K562 (cell line): Measurements from ENCODE around the gene KCNQ4. TPM values are rescaled to one million over a fixed set of nuclear protein-coding genes. Genes with fewer than 3 reads are reported as not detected.

Source experiments
- BMI1 ChIP-seq: fragments of 150-350 bp; IDR thresholded peaks from 2 replicates; pipeline ENCODE4 v1.6.1; 2014; ENCODE audit warnings: low read length
- BRD9 ChIP-seq: fragments of 450-650 bp; IDR thresholded peaks from 2 replicates; pipeline ENCODE4 v1.6.1; 2018; ENCODE audit warnings: low read depth; ENCODE audit not compliant: partially characterized antibody
- HNRNPLL ChIP-seq: fragments of 200-400 bp; formaldehyde crosslinking; IDR thresholded peaks from 2 replicates; pipeline ENCODE4 v1.6.1; 2017; ENCODE audit warnings: low read length, low read depth, mild to moderate bottlenecking; ENCODE audit not compliant: poor library complexity, severe bottlenecking
- MCM3 ChIP-seq: fragments of 450-650 bp; IDR thresholded peaks from 2 replicates; pipeline ENCODE4 v1.6.1; 2016
- MYBL2 ChIP-seq, 2 experiments: fragments of 450-650 bp in 1 of 2; sonication (generic) in 1 of 2; formaldehyde crosslinking in 1 of 2; IDR thresholded peaks; 2 replicates each; pipeline versions ENCODE4 v1.6.1 to v1.8.1; 2017 to 2022; ENCODE audit warnings: borderline replicate concordance in 1 of 2, inconsistent platforms in 1 of 2, low read depth in 1 of 2, mild to moderate bottlenecking in 1 of 2, missing genetic modification reagents in 1 of 2, moderate library complexity in 1 of 2
- NFATC3 ChIP-seq: fragments of 450-650 bp; IDR thresholded peaks from 2 replicates; pipeline ENCODE4 v1.6.1; 2017; ENCODE audit warnings: mild to moderate bottlenecking
- SMARCB1 ChIP-seq: IDR thresholded peaks from 2 replicates; pipeline ENCODE4 v1.6.1; 2011; ENCODE audit warnings: improper control_type of control experiment, low read depth; ENCODE audit not compliant: insufficient read length
- SNRNP70 ChIP-seq: fragments of 200-400 bp; formaldehyde crosslinking; optimal IDR thresholded peaks from 2 replicates; pipeline ENCODE3; 2017; ENCODE audit warnings: low read depth, low read length
- SOX6 ChIP-seq: fragments of 450-650 bp; IDR thresholded peaks from 2 replicates; pipeline ENCODE4 v1.6.1; 2014; ENCODE audit warnings: mild to moderate bottlenecking
- TSC22D4 ChIP-seq: fragments of 450-650 bp; IDR thresholded peaks from 2 replicates; pipeline ENCODE4 v1.6.1; 2016; ENCODE audit warnings: missing genetic modification characterization, missing biosample characterization, control low read depth
- ZBTB17 ChIP-seq: fragments of 450-650 bp; formaldehyde crosslinking; IDR thresholded peaks from 2 replicates; pipeline ENCODE4 v1.4.0; 2020; ENCODE audit warnings: mild to moderate bottlenecking
- ZNF311 ChIP-seq: fragments of 250-450 bp; sonication (Bioruptor Pico); IDR thresholded peaks from 2 replicates; pipeline ENCODE4 v1.4.0; 2020; ENCODE audit warnings: mild to moderate bottlenecking, moderate library complexity
- polyA plus RNA-seq, 8 experiments: library from polyadenylated mRNA; depleted of rRNA in 4 of 8; stranded (reverse) in 5 of 8; unstranded in 3 of 8; fragments of >200 nt; fragmentation: Nextera tagmentation in 2 of 8; fragmentation: Illumina TruSeq in 1 of 8; extraction: Ambion mirVana in 2 of 8; extraction: Trizol in 1 of 8; gene quantifications; 2 replicates each; pipeline versions ENCODE4 v1.2.1 to v1.2.3, GENCODE V29; 2011 to 2014; ENCODE audit warnings: inconsistent platforms in 1 of 8, missing spikeins in 1 of 8
- total RNA-seq, 7 experiments: library from RNA; depleted of rRNA in 6 of 7; stranded (reverse); fragments of >200 nt in 6 of 7; fragmentation: Illumina TruSeq in 2 of 7; extraction: Trizol in 2 of 7; gene quantifications; 2 replicates each; pipeline versions ENCODE4 v1.2.1 to v1.2.3, GENCODE V29; 2011 to 2021; ENCODE audit warnings: low replicate concordance in 1 of 7
- TF ChIP-seq, protein P1 (sequence below): sonication (generic); formaldehyde crosslinking; IDR thresholded peaks from 2 replicates; pipeline ENCODE4 v1.8.1; 2023; ENCODE audit warnings: mild to moderate bottlenecking, missing genetic modification reagents
- TF ChIP-seq, protein P2 (sequence below): sonication (generic); formaldehyde crosslinking; IDR thresholded peaks from 2 replicates; pipeline ENCODE4 v1.8.0; 2022; ENCODE audit warnings: mild to moderate bottlenecking, missing genetic modification reagents
- TF ChIP-seq, protein P3 (sequence below): fragments of 250-450 bp; sonication (Bioruptor Pico); IDR thresholded peaks from 2 replicates; pipeline ENCODE4 v1.5.0; 2022; ENCODE audit warnings: mild to moderate bottlenecking
- TF ChIP-seq, protein P4 (sequence below): sonication (generic); formaldehyde crosslinking; IDR thresholded peaks from 2 replicates; pipeline ENCODE4 v1.8.0; 2022; ENCODE audit warnings: missing genetic modification reagents, mild to moderate bottlenecking, borderline replicate concordance
- TF ChIP-seq, protein P5 (sequence below): IDR thresholded peaks from 3 replicates; pipeline ENCODE4 v1.6.1; 2011; ENCODE audit warnings: borderline replicate concordance, mild to moderate bottlenecking, moderate library complexity; ENCODE audit not compliant: insufficient read length; ENCODE audit errors: extremely low read depth

KCNQ4 gene
- total and polyA plus RNA-seq, 9 of the 15 experiments (the other 6 are each of a cell fraction or from before 2014, with no cell fraction given) = 0.07 to 4.1 (median 0.79) TPM

DNA sequence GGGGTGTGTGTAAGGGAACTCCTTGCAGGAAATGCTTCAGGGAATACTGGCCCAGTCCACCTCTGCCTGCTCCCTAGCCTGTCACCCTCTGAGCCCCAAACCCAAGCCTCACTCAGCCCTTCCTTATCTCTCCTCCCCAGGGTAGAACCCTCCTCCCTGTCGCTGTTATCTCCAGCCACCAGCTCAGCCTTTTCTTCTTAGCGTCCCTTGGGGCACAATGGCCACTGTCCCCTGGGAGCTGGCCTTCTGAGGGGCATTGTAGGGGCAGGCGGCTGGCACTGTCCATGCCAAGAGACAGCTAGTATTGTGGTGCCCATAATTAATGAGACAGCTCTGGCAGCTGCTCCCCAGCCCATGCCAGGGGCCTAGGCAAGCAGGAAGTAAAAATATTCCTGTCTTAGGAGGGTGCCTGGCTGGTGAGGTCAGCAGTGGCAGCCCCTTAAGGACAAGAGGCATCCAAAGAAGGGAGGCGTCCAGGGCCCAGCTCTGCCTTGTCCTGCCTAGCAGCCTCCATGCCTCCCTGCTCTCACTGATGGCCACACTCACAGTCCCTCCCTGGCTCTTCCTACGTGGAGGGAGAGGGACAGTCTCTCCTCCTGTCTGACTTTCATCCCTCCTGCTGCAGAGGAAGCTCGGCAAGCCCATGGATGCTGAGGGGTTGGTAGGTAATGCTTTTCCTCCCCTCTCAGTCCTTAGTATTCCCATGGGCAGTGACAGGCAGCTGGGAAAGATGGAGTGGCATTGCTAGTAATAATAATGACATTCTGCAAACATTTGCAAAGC, 37.5 kb downstream of the KCNQ4 start (continued):
- TF ChIP-seq SNRNP70 (no peak), SOX6 (peak; percentile 98), TSC22D4 (tag) (no peak), ZBTB17 (CRISPR knock-in tag) (peak; percentile 80), HNRNPLL (no peak), SMARCB1 (peak; percentile 91), NFATC3 (no peak), BMI1 (no peak), BRD9 (peak; percentile 36), ZNF311 (CRISPR knock-in tag) (no peak; the same call in 1 of the 2 replicates), MYBL2 (IDR thresholded peaks at IDR 0.05; ENCODE audit: low read depth) (no peak), MYBL2 (CRISPR knock-in tag; IDR thresholded peaks at IDR 0.05; ENCODE audit: borderline replicate concordance) (no peak), MCM3 (no peak)
- TF ChIP-seq, protein P1, sequence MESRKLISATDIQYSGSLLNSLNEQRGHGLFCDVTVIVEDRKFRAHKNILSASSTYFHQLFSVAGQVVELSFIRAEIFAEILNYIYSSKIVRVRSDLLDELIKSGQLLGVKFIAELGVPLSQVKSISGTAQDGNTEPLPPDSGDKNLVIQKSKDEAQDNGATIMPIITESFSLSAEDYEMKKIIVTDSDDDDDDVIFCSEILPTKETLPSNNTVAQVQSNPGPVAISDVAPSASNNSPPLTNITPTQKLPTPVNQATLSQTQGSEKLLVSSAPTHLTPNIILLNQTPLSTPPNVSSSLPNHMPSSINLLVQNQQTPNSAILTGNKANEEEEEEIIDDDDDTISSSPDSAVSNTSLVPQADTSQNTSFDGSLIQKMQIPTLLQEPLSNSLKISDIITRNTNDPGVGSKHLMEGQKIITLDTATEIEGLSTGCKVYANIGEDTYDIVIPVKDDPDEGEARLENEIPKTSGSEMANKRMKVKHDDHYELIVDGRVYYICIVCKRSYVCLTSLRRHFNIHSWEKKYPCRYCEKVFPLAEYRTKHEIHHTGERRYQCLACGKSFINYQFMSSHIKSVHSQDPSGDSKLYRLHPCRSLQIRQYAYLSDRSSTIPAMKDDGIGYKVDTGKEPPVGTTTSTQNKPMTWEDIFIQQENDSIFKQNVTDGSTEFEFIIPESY (CRISPR knock-in tag) = no peak
- TF ChIP-seq, protein P2, sequence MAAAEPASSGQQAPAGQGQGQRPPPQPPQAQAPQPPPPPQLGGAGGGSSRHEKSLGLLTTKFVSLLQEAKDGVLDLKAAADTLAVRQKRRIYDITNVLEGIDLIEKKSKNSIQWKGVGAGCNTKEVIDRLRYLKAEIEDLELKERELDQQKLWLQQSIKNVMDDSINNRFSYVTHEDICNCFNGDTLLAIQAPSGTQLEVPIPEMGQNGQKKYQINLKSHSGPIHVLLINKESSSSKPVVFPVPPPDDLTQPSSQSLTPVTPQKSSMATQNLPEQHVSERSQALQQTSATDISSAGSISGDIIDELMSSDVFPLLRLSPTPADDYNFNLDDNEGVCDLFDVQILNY (CRISPR knock-in tag) = no peak
- TF ChIP-seq, protein P3, sequence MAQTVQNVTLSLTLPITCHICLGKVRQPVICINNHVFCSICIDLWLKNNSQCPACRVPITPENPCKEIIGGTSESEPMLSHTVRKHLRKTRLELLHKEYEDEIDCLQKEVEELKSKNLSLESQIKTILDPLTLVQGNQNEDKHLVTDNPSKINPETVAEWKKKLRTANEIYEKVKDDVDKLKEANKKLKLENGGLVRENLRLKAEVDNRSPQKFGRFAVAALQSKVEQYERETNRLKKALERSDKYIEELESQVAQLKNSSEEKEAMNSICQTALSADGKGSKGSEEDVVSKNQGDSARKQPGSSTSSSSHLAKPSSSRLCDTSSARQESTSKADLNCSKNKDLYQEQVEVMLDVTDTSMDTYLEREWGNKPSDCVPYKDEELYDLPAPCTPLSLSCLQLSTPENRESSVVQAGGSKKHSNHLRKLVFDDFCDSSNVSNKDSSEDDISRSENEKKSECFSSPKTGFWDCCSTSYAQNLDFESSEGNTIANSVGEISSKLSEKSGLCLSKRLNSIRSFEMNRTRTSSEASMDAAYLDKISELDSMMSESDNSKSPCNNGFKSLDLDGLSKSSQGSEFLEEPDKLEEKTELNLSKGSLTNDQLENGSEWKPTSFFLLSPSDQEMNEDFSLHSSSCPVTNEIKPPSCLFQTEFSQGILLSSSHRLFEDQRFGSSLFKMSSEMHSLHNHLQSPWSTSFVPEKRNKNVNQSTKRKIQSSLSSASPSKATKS (CRISPR knock-in tag) = no peak
- TF ChIP-seq, protein P4, sequence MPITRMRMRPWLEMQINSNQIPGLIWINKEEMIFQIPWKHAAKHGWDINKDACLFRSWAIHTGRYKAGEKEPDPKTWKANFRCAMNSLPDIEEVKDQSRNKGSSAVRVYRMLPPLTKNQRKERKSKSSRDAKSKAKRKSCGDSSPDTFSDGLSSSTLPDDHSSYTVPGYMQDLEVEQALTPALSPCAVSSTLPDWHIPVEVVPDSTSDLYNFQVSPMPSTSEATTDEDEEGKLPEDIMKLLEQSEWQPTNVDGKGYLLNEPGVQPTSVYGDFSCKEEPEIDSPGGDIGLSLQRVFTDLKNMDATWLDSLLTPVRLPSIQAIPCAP = no peak
- TF ChIP-seq, protein P5, sequence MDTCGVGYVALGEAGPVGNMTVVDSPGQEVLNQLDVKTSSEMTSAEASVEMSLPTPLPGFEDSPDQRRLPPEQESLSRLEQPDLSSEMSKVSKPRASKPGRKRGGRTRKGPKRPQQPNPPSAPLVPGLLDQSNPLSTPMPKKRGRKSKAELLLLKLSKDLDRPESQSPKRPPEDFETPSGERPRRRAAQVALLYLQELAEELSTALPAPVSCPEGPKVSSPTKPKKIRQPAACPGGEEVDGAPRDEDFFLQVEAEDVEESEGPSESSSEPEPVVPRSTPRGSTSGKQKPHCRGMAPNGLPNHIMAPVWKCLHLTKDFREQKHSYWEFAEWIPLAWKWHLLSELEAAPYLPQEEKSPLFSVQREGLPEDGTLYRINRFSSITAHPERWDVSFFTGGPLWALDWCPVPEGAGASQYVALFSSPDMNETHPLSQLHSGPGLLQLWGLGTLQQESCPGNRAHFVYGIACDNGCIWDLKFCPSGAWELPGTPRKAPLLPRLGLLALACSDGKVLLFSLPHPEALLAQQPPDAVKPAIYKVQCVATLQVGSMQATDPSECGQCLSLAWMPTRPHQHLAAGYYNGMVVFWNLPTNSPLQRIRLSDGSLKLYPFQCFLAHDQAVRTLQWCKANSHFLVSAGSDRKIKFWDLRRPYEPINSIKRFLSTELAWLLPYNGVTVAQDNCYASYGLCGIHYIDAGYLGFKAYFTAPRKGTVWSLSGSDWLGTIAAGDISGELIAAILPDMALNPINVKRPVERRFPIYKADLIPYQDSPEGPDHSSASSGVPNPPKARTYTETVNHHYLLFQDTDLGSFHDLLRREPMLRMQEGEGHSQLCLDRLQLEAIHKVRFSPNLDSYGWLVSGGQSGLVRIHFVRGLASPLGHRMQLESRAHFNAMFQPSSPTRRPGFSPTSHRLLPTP = no peak
